ENCODE data around the gene AXIN1.
"Not testable (repeated sequence)": the region's sequence is repeated elsewhere in the genome, so short reads cannot be mapped to it uniquely, and the experiment has no call there.

AXIN1 gene

DNA sequence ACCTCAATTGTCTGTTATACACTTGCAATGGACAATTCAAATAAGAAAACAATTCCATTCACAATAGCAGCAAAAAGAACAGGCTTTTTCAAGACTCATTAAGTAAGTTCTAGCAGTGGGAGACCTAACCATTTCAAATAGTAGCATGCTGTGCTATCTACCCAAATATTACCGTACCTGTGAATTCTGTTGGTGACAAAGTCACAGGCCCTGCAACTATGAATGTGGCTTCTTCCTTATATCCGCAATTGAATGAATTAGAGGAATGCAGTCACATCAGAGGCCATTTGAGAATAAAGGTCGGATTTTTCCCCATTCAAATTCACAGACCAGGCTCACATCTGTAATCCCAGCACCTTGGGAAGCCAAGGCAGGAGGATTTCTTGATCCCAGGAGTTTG lies 43.7 kb upstream of the AXIN1 start:
- peak overlapping the region; percentile 96 for H2AFZ ChIP-seq
- peak overlapping the region; percentile 35 for H3K4me3 ChIP-seq (ENCODE audit: low read depth, low read length)
- H3K4me1 ChIP-seq: peaks cover 10% of the 10 kb centered on the region
- TF ChIP-seq CTCF (IDR thresholded peaks at IDR 0.05): no peak
- no peaks in the 10 kb centered on the region for H3K36me3 ChIP-seq (ENCODE audit: control insufficient read depth, insufficient read depth, low read length)
- H3K4me2 ChIP-seq (ENCODE audit: low read length): peak overlapping the region; percentile 75
- H3K9me3 ChIP-seq (ENCODE audit: control insufficient read depth, low read length): no peaks in the 10 kb centered on the region
- H3K79me2 ChIP-seq: peaks cover 2% of the 10 kb centered on the region
- H3K9ac ChIP-seq: no peak overlapping the region
- H3K27ac ChIP-seq: peak overlapping the region; percentile 90
- no peaks in the 10 kb centered on the region for H3K27me3 ChIP-seq (ENCODE audit: control insufficient read depth, insufficient read depth, low read length)

GRCh38 chr16:392450-393030 lies 40.0 kb upstream of the AXIN1 start:
- no peak overlapping the region for H2AFZ ChIP-seq
- H3K4me1 ChIP-seq: peaks cover 7% of the 10 kb centered on the region
- no peak overlapping the region for H3K4me3 ChIP-seq (ENCODE audit: low read depth, low read length)
- H3K9ac ChIP-seq: no peak overlapping the region
- H3K27me3 ChIP-seq (ENCODE audit: control insufficient read depth, insufficient read depth, low read length): no peaks in the 10 kb centered on the region
- H3K79me2 ChIP-seq: no peaks in the 10 kb centered on the region
- no peaks in the 10 kb centered on the region for H3K36me3 ChIP-seq (ENCODE audit: control insufficient read depth, insufficient read depth, low read length)
- no peak overlapping the region for H3K4me2 ChIP-seq (ENCODE audit: low read length)
- H3K27ac ChIP-seq: no peak overlapping the region
- H3K9me3 ChIP-seq (ENCODE audit: control insufficient read depth, low read length): no peaks in the 10 kb centered on the region
- TF ChIP-seq CTCF (IDR thresholded peaks at IDR 0.05): no peak

DNA sequence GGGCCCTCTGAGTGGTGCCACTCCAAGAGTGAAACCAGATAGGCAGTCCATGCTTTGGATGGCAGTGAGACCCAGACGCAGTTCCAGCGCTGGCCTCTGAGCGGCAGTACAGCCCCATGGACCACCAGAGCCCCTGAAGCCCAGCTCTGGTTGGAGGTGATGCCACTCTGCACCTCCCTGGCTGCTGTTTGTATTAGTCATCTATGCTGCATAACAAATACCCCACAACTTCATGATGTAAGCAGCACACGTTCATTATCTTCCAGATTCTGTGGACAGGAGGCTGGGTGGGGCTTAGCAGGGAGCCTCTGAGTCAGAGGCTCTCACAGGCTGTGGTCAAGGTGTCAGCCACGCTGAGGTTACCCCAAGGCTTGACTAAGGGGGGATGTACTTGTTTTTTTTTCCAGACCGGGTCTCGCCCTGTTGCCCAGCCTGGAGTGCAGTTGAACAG lies 39.4 kb upstream of the AXIN1 start:
- no peak overlapping the region for H3K9ac ChIP-seq
- H3K4me2 ChIP-seq (ENCODE audit: low read length): no peak overlapping the region
- H2AFZ ChIP-seq: no peak overlapping the region
- H3K4me3 ChIP-seq (ENCODE audit: low read depth, low read length): no peak overlapping the region
- no peaks in the 10 kb centered on the region for H3K9me3 ChIP-seq (ENCODE audit: control insufficient read depth, low read length)
- no peak overlapping the region for H3K27ac ChIP-seq
- H3K27me3 ChIP-seq (ENCODE audit: control insufficient read depth, insufficient read depth, low read length): no peaks in the 10 kb centered on the region
- no peaks in the 10 kb centered on the region for H3K79me2 ChIP-seq
- H3K36me3 ChIP-seq (ENCODE audit: control insufficient read depth, insufficient read depth, low read length): no peaks in the 10 kb centered on the region
- TF ChIP-seq CTCF (IDR thresholded peaks at IDR 0.05): peak; percentile 42
- peaks cover 7% of the 10 kb centered on the region for H3K4me1 ChIP-seq

GRCh38 chr16:389352-389751 lies 36.8 kb upstream of the AXIN1 start:
- Histone ChIP-seq H2AFZ (no peak overlapping the region), H3K27ac (no peak overlapping the region), H3K36me3 (ENCODE audit: control insufficient read depth, insufficient read depth, low read length) (no peaks in the 10 kb centered on the region), H3K9me3 (ENCODE audit: control insufficient read depth, low read length) (no peaks in the 10 kb centered on the region), H3K4me3 (ENCODE audit: low read depth, low read length) (no peak overlapping the region), H3K9ac (no peak overlapping the region), H3K4me2 (ENCODE audit: low read length) (no peak overlapping the region), H3K4me1 (no peaks in the 10 kb centered on the region), H3K79me2 (no peaks in the 10 kb centered on the region), H3K27me3 (ENCODE audit: control insufficient read depth, insufficient read depth, low read length) (no peaks in the 10 kb centered on the region)
- TF ChIP-seq CTCF (IDR thresholded peaks at IDR 0.05): no peak

DNA sequence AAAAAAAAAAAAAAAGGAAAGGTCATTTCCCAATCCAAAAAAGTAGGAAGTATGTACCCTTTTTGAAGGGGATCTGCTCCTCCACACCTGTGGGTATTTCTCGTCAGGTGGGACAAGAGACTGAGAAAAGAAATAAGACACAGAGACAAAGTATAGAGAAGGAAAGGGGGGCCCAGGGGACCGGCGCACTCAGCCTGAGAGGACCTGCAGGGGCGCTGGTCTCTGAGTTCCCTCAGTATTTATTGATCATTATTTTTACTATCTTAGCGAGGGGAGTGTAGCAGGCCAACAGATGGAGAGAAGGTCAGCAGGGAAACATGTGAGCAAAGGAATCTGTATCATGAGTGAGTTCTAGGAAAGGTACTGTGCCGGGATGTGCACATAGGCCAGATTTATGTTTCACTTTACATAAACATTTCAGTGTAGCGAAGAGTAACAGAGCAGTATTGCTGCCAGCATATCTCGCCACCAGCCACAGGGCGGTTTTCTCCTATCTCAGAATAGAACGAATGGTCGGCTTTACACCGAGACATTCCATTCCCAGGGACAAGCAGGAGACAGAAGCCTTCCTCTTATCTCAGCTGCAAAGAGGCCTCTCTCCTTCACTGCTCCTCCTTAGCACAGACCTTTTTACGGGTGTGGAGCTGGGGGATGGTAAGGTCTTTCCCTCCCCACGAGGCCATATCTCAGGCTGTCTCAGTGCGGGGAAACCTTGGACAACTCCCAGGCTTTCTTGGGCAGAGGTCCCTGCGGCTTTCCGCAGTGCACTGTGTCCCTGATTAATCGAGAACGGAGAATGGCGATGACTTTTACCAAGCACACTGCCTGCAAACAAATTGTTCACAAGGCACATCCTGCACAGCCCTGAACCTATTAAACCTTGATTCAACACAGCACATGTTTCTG lies 35.5 kb upstream of the AXIN1 start:
- not testable (repeated sequence) for H3K4me3 ChIP-seq (ENCODE audit: low read depth, low read length); H3K9ac ChIP-seq; H3K79me2 ChIP-seq; H3K4me2 ChIP-seq (ENCODE audit: low read length); H3K36me3 ChIP-seq (ENCODE audit: control insufficient read depth, insufficient read depth, low read length); H3K9me3 ChIP-seq (ENCODE audit: control insufficient read depth, low read length); H3K27me3 ChIP-seq (ENCODE audit: control insufficient read depth, insufficient read depth, low read length); H3K4me1 ChIP-seq
- Histone ChIP-seq H3K27ac (peak overlapping the region; percentile 32), H2AFZ (peak overlapping the region; percentile 42)

Data from parathyroid adenoma (tissue), 2 donors.